Pancreas (tissue), 10 donors: ENCODE measurements around the gene PER1. TPM values are rescaled to one million over a fixed set of nuclear protein-coding genes. Genes with fewer than 3 reads are reported as not detected.
A peak's percentile ranks its signal among the peaks of the same experiment; 100 is the strongest.

Experiments used
- ATAC-seq, 4 donors: fragments of 200-7000 bp; cut with Tn5 transposase; one replicate each; pipeline versions ENCODE4 v1.8.0 to v1.9.1; 2020; ENCODE audit warnings: mild to moderate bottlenecking in 4 of 4, moderate library complexity in 4 of 4
- DNase-seq, 6 donors: peaks; one replicate each; pipeline ENCODE4 v3.0.0-alpha.2; 2020
- FAIRE-seq: peaks from 2 replicates; lab custom pipeline; 2012; peaks lifted over from hg19 to GRCh38; lab: Jason Lieb, UNC
- H3K27ac ChIP-seq, 4 donors: fragments of 200-600 bp; sonication (generic); 1 replicate in 3 of 4; 2 replicates in 1 of 4; pipeline versions ENCODE4 v1.5.0 to v1.8.0; 2020
- H3K27me3 ChIP-seq, 4 donors: fragments of 200-600 bp; one replicate each; pipeline ENCODE4 v1.8.0; 2021
- H3K36me3 ChIP-seq, 3 donors: fragments of 200-600 bp; sonication (generic) in 1 of 3; one replicate each; pipeline versions ENCODE4 v1.5.0 to v1.8.0; 2020 to 2021
- H3K4me1 ChIP-seq, 3 donors: fragments of 200-600 bp; one replicate each; pipeline ENCODE4 v1.8.0; 2021
- H3K4me3 ChIP-seq, 4 donors: fragments of 200-600 bp; sonication (generic) in 2 of 4; one replicate each; pipeline versions ENCODE4 v1.5.0 to v1.8.0; 2020 to 2021
- H3K9me3 ChIP-seq, 4 donors: fragments of 200-600 bp; one replicate each; pipeline ENCODE4 v1.8.0; 2021
- CTCF ChIP-seq, 4 donors: fragments of 200-600 bp; sonication (generic) in 3 of 4; IDR thresholded peaks; one replicate each; pipeline versions ENCODE4 v1.5.0 to v1.8.0; 2021; ENCODE audit warnings: antibody characterized with exemption in 4 of 4
- WGBS, 2 donors: extraction: QIAGEN DNeasy Blood & Tissue Kit; methylation state at CpG; one replicate each; pipeline ENCODE4 v1.1.7; 2013; 5-methylcytosine and 5-hydroxymethylcytosine counted together
- intact Hi-C, 3 donors: fragments of 100-400 bp; cut with DNase I; formaldehyde crosslinking; loops; one replicate each; pipeline versions ENCODE4 v1.11.1 to v1.14.2; 2022
- polyA plus RNA-seq, 2 donors: library from polyadenylated mRNA; stranded (reverse); fragments of 200-250 nt; gene quantifications; one replicate each; pipeline ENCODE4 v1.2.3, GENCODE V29; 2013
- total RNA-seq, 6 donors: library from RNA; stranded (reverse); fragmentation: NEBNext Ultra II Directional in 4 of 6; extraction: Animal tissue kit (Norgen Biotek cat#: 25700) in 4 of 6; gene quantifications; one replicate each; pipeline versions ENCODE4 v1.2.1 to v1.2.4, GENCODE V29; 2021 to 2023
- donor health status: healthy with polysubstance abuse.
- donor health status: DM: no; HTN: no; CAD: no; lungs with moderate emphysema.
- donor health status: DM: no; HTN: no; CAD: no.
- donor health status: control.
- donor health status: control.
- donor health status: Bipolar disorder and iron deficiency.
- donor health status: DM: yes; HTN: yes; CAD: no.
- donor health status: DM: no; HTN: no; CAD: no.
- donor health status: DM: no; HTN: no; CAD: no.
- donor health status: DM: yes; HTN: yes; CAD: no.

The PER1 gene
- total and polyA plus RNA-seq, 8 donors: 17.5 to 158 (median 95.1) TPM

GRCh38 chr17:8124350-8125153, 27.7 kb downstream of the PER1 start:
- TF ChIP-seq CTCF (IDR thresholded peaks at IDR 0.05): no peak
- Histone ChIP-seq H3K36me3 (no peaks in the 10 kb centered on the region), H3K4me1 (peaks cover 11 to 44% (median 20%) of the 10 kb centered on the region in 3 donors), H3K4me3 (peak overlapping the region in 1 of 4 donors; percentile 57), H3K9me3 (no peaks in the 10 kb centered on the region), H3K27ac (no peak overlapping the region), H3K27me3 (peaks cover 0 to 6% (median 0%) of the 10 kb centered on the region in 4 donors)
- intact Hi-C loops: loop anchor here in 1 of 3 donors (5.0 to 10.0 kb wide), 2 partner anchors 38 to 60 kb away; partner anchors contain the start of gene VAMP2
- ATAC-seq (no peak), FAIRE-seq (no peak), DNase-seq (no peak)
- WGBS, 2 donors: 8 to 9% methylated on average over 24 of the region's 24 CpGs

- 2 to 3% methylated on average over 29 of the region's 29 CpGs for WGBS, 2 donors
- ATAC-seq: no peak
- H3K27me3 ChIP-seq: peaks cover 0 to 6% (median 0%) of the 10 kb centered on the region in 4 donors
- H3K4me3 ChIP-seq: peak within 1 kb of the TSS in 2 of 4 donors; percentile 2 to 57
- intact Hi-C loops: loop anchor here in 1 of 3 donors (10.0 kb wide), 1 partner anchor 61 kb away; no protein-coding TSS in a partner anchor
- peaks cover 11 to 44% (median 20%) of the 10 kb centered on the region in 3 donors for H3K4me1 ChIP-seq
- no peaks in the 10 kb centered on the region for H3K9me3 ChIP-seq
- no peak for TF ChIP-seq CTCF (IDR thresholded peaks at IDR 0.05)
- H3K36me3 ChIP-seq: no peaks in the 10 kb centered on the region
- no peak within 1 kb of the TSS for H3K27ac ChIP-seq
- FAIRE-seq: no peak
- peak in 1 of 6 donors; percentile 33 for DNase-seq
Observed at GRCh38 chr17:8123695-8124349, 28.4 kb downstream of the PER1 start, which contains the start of gene HES7. Gene HES7, minus strand, starts transcription at chr17:8124106. Its CDS starts 22 bp downstream, at chr17:8124084.

- no peaks in the 10 kb centered on the region for H3K36me3 ChIP-seq
- peak overlapping the region in 2 of 4 donors; percentile 2 to 57 for H3K4me3 ChIP-seq
- H3K27me3 ChIP-seq: peaks cover 0 to 6% (median 0%) of the 10 kb centered on the region in 4 donors
- intact Hi-C loops: loop anchor here in 1 of 3 donors (10.0 kb wide), 1 partner anchor 62 kb away; no protein-coding TSS in a partner anchor
- no peaks in the 10 kb centered on the region for H3K9me3 ChIP-seq
- H3K27ac ChIP-seq: no peak overlapping the region
- no peak for ATAC-seq
- peaks cover 11 to 50% (median 25%) of the 10 kb centered on the region in 3 donors for H3K4me1 ChIP-seq
- FAIRE-seq: no peak
- 2% methylated on average over 39 to 55 of the region's 55 CpGs for WGBS, 2 donors
- DNase-seq: peak in 2 of 6 donors; percentile 66 to 82
- no peak for TF ChIP-seq CTCF (IDR thresholded peaks at IDR 0.05)
Observed at GRCh38 chr17:8122924-8123694, 29.1 kb downstream of the PER1 start.

GRCh38 chr17:8122422-8122923, 29.7 kb downstream of the PER1 start:
- 1 to 2% methylated on average over 28 to 29 of the region's 29 CpGs for WGBS, 2 donors
- intact Hi-C loops: loop anchor here in 1 of 3 donors (10.0 kb wide), 1 partner anchor 62 kb away; no protein-coding TSS in a partner anchor
- TF ChIP-seq CTCF (IDR thresholded peaks at IDR 0.05): no peak
- DNase-seq (peak in 2 of 6 donors; percentile 38 to 54), ATAC-seq (no peak), FAIRE-seq (no peak)
- Histone ChIP-seq H3K4me3 (peak overlapping the region in 3 of 4 donors; percentile 34 to 57 (median 38)), H3K27me3 (peaks cover 0 to 6% (median 0%) of the 10 kb centered on the region in 4 donors), H3K9me3 (no peaks in the 10 kb centered on the region), H3K36me3 (no peaks in the 10 kb centered on the region), H3K4me1 (peaks cover 17 to 56% (median 28%) of the 10 kb centered on the region in 3 donors), H3K27ac (no peak overlapping the region)
